ENCODE measurements around the gene ORAI3.
"Not testable (repeated sequence)": the region's sequence is repeated elsewhere in the genome, so short reads cannot be mapped to it uniquely, and the experiment has no call there.

ORAI3 gene

DNA sequence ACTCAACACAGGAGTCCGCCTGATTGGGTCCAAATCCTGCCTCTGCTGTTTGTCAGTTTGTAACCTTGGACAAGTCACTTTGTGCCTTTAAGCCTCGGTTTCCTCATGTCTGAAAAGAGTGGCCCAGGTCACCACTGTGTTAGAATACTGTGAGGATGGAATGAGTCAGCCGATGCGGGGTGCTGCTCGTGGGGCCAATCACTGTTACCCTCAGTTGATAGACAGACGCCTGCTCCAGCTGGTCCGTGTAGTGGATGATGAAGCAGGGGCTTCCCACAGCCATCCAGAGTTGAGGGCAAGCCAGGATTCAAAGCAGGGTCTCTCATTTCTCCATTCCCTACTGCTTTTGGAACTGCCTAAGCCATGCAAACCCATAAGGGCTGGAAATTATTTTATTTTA lies 19.7 kb upstream of the ORAI3 start:
- no peak overlapping the region for H3K27ac Mint-ChIP-seq
- peaks cover 20% of the 10 kb centered on the region for H3K4me1 Mint-ChIP-seq
- TF ChIP-seq, protein P1, sequence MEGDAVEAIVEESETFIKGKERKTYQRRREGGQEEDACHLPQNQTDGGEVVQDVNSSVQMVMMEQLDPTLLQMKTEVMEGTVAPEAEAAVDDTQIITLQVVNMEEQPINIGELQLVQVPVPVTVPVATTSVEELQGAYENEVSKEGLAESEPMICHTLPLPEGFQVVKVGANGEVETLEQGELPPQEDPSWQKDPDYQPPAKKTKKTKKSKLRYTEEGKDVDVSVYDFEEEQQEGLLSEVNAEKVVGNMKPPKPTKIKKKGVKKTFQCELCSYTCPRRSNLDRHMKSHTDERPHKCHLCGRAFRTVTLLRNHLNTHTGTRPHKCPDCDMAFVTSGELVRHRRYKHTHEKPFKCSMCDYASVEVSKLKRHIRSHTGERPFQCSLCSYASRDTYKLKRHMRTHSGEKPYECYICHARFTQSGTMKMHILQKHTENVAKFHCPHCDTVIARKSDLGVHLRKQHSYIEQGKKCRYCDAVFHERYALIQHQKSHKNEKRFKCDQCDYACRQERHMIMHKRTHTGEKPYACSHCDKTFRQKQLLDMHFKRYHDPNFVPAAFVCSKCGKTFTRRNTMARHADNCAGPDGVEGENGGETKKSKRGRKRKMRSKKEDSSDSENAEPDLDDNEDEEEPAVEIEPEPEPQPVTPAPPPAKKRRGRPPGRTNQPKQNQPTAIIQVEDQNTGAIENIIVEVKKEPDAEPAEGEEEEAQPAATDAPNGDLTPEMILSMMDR (IDR thresholded peaks at IDR 0.05; ENCODE audit: unreplicated experiment in 3 of 3), result no peak
- H3K4me3 Mint-ChIP-seq, result no peak overlapping the region
- H3K27me3 Mint-ChIP-seq (ENCODE audit: low read depth), result no peaks in the 10 kb centered on the region
- H3K9me3 Mint-ChIP-seq, result no peaks in the 10 kb centered on the region
- H3K36me3 Mint-ChIP-seq (ENCODE audit: low read depth), result peaks cover 22% of the 10 kb centered on the region

DNA sequence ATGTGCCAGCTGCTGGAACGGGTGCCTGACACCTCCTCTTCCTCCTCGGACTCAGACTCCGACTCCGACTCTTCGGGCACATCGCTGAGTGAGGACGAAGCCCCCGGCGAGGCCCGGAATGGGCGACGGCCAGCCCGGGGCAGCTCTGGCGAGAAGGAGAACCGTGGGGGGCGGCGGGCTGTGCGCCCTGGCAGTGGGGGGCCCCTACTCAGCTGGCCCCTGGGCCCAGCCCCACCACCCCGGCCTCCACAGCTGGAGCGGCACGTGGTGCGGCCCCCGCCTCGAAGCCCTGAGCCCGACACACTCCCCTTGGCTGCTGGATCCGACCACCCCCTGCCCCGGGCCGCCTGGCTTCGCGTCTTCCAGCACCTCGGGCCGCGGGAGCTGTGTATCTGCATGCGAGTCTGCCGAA lies 18.7 kb upstream of the ORAI3 start:
- H3K27ac Mint-ChIP-seq, result no peak overlapping the region
- no peaks in the 10 kb centered on the region for H3K9me3 Mint-ChIP-seq
- no peaks in the 10 kb centered on the region for H3K27me3 Mint-ChIP-seq (ENCODE audit: low read depth)
- TF ChIP-seq, protein P1 (IDR thresholded peaks at IDR 0.05; ENCODE audit: unreplicated experiment in 3 of 3), result no peak
- H3K4me3 Mint-ChIP-seq, result no peak overlapping the region
- H3K36me3 Mint-ChIP-seq (ENCODE audit: low read depth), result peaks cover 29% of the 10 kb centered on the region
- H3K4me1 Mint-ChIP-seq, result peaks cover 14% of the 10 kb centered on the region

DNA sequence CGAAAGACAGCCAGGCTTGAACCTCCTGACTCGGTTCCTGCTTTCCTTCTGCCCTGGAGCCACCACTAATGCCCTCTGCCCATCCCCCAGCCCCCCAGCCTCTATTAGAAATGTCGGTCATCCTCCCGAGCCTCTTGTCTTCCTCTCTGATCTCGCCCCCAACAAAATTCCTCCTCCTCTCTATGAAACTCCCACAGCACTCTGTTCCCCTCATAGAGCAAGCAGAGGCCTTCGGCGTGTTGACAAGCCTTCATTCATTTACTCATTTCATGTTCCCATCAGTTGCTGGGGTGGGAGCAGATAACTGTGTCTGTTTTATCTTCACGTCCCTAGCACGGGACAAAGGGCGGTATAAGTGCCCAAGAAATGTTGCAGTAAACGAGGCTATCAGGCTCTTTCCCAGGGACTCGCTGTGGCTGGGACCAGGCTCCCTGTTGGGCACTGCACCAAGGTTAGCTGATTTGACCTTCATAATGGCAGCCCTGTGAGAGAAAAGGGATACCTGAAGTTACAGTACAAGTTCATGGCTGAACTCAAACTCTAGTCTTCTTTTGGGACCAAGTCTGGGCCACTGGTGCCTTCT lies 17.7 kb upstream of the ORAI3 start:
- H3K4me3 Mint-ChIP-seq, result no peak overlapping the region
- no peaks in the 10 kb centered on the region for H3K27me3 Mint-ChIP-seq (ENCODE audit: low read depth)
- H3K4me1 Mint-ChIP-seq, result peaks cover 9% of the 10 kb centered on the region
- H3K36me3 Mint-ChIP-seq (ENCODE audit: low read depth), result peaks cover 36% of the 10 kb centered on the region
- no peak overlapping the region for H3K27ac Mint-ChIP-seq
- TF ChIP-seq, protein P1 (IDR thresholded peaks at IDR 0.05; ENCODE audit: unreplicated experiment in 3 of 3), result no peak
- H3K9me3 Mint-ChIP-seq, result no peaks in the 10 kb centered on the region

DNA sequence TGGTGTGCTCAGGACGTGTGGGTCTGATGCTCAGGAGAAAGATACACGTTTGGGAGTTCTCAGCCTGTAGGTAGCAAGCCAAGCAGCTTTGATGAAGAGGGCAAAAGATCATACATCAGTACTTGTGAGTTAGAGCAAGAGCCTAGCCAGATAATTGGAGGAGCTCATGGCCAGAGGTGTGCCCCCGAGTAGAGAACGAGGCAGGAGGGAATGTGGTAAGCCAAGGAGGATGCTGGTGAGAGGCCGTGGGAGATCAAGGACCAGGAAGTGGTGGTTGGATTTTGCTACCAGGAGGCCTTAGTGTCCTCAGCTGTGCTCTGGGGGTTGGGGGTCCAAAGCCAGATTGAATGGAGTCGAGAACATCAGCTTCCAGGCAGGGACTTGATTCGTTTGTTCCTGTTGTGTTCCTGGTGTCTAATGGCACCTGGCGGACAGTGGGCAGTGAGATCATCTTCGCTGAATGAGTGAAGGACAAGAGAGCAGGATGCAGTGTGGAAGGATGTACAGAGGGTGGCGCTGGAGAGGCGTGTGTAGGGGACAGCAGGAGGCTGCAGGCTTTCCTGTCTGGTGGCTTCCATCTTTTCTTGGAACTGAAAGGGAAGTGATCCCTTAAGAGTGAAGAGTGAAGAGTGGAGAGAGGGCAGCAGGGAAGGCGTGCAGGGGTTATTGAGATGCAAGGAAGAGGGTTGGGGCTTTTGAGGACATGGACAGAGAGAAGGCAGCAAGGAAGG lies 13.9 kb upstream of the ORAI3 start:
- TF ChIP-seq, protein P1 (IDR thresholded peaks at IDR 0.05; ENCODE audit: unreplicated experiment in 3 of 3), result peak; percentile 28 to 39 (median 35)
- no peaks in the 10 kb centered on the region for H3K9me3 Mint-ChIP-seq
- H3K27me3 Mint-ChIP-seq (ENCODE audit: low read depth), result no peaks in the 10 kb centered on the region
- H3K27ac Mint-ChIP-seq, result no peak overlapping the region
- no peaks in the 10 kb centered on the region for H3K4me1 Mint-ChIP-seq
- no peak overlapping the region for H3K4me3 Mint-ChIP-seq
- peaks cover 53% of the 10 kb centered on the region for H3K36me3 Mint-ChIP-seq (ENCODE audit: low read depth)

DNA sequence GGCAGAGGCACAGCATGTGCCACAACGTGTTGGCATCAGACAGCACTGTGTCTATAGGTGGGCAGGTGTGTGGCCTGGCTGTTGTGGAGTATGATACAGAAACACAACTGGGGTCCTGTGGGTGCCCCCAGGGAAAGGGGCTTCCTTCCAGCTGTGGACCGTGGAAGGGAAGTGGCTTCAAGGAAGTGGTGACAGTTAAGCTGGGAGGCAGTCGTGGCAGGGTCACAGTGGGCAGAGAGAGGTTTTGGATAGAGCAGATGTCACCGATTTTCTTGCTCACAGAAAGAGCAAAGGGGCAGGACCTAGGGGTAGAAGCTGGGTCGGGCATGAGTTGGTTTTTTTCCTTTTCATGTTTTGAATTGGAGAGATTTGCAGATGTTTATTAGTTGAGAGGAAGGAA lies 11.2 kb upstream of the ORAI3 start:
- TF ChIP-seq, protein P1 (IDR thresholded peaks at IDR 0.05; ENCODE audit: unreplicated experiment in 3 of 3), result no peak
- H3K27me3 Mint-ChIP-seq (ENCODE audit: low read depth), result no peaks in the 10 kb centered on the region
- no peaks in the 10 kb centered on the region for H3K4me1 Mint-ChIP-seq
- no peak overlapping the region for H3K27ac Mint-ChIP-seq
- no peak overlapping the region for H3K4me3 Mint-ChIP-seq
- peaks cover 60% of the 10 kb centered on the region for H3K36me3 Mint-ChIP-seq (ENCODE audit: low read depth)
- H3K9me3 Mint-ChIP-seq, result no peaks in the 10 kb centered on the region

DNA sequence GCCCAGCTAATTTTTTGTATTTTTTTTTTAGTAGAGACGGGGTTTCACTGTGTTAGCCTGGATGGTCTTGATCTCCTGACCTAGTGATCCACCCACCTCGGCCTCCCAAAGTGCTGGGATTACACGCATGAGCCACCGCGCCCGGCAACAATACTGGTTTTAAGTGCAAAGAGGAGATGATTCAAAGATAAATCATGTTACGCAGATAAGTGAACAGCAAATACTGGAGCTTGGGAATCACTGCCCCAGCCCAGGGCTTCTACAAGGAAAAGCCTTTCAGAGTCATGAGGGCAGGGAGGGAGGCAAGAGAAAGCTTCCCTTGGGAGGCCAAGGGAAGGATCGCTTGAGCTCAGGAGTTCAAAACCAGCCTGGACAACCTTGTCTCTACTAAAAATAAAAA lies 9.3 kb upstream of the ORAI3 start:
- not testable (repeated sequence) for H3K4me1 Mint-ChIP-seq

More for the DNA sequence above, 9.3 kb upstream of the ORAI3 start:
- not testable (repeated sequence) for H3K9me3 Mint-ChIP-seq; H3K4me3 Mint-ChIP-seq; H3K27me3 Mint-ChIP-seq (ENCODE audit: low read depth)
- peaks cover 73% of the 10 kb centered on the region for H3K36me3 Mint-ChIP-seq (ENCODE audit: low read depth)
- H3K27ac Mint-ChIP-seq, result peak overlapping the region in 1 of 3 experiments; percentile 37

Data from nephron (organoid).